ENCODE data around the gene TMEM158.

The TMEM158 gene

GRCh38 chr3:45178183-45179023, 47.7 kb downstream of the TMEM158 start:
- no peak for DNase-seq (ENCODE audit: extremely low read depth in 1 of 2, low read depth in 1 of 2)

- no peak for DNase-seq (ENCODE audit: extremely low read depth in 1 of 2, low read depth in 1 of 2)
Measured at GRCh38 chr3:45176912-45177311, 49.2 kb downstream of the TMEM158 start.

Data from activated CD8-positive, alpha-beta memory T cell treated with anti-CD3 and anti-CD28 coated beads for 1 hour (primary cell).